Glutamatergic neuron (in vitro differentiated cells): Measurements from ENCODE around the gene TELO2. TPM values are rescaled to one million over a fixed set of nuclear protein-coding genes. Genes with fewer than 3 reads are reported as not detected.

Source experiments
- DNase-seq: peaks from one replicate; pipeline ENCODE4 v3.0.0; 2022
- H3K27ac Mint-ChIP-seq: one replicate; pipeline ENCODE4 v1.8.0; 2020; ENCODE audit warnings: mild to moderate bottlenecking, mixed read lengths, inconsistent platforms; ENCODE audit not compliant: unreplicated experiment
- H3K27me3 Mint-ChIP-seq: one replicate; pipeline ENCODE4 v1.8.0; 2020; ENCODE audit warnings: mild to moderate bottlenecking, moderate library complexity, mixed read lengths, inconsistent platforms; ENCODE audit not compliant: unreplicated experiment
- H3K36me3 Mint-ChIP-seq: one replicate; pipeline ENCODE4 v1.8.0; 2020; ENCODE audit warnings: mild to moderate bottlenecking, mixed read lengths, inconsistent platforms; ENCODE audit not compliant: unreplicated experiment
- H3K4me1 Mint-ChIP-seq: one replicate; pipeline ENCODE4 v1.8.0; 2020; ENCODE audit warnings: mild to moderate bottlenecking, low read depth, mixed read lengths, inconsistent platforms; ENCODE audit not compliant: unreplicated experiment
- H3K4me3 Mint-ChIP-seq: one replicate; pipeline ENCODE4 v1.8.0; 2020; ENCODE audit warnings: mild to moderate bottlenecking, mixed read lengths, inconsistent platforms; ENCODE audit not compliant: unreplicated experiment
- H3K9me3 Mint-ChIP-seq: one replicate; pipeline ENCODE4 v1.8.0; 2020; ENCODE audit warnings: mild to moderate bottlenecking, moderate library complexity, mixed read lengths, inconsistent platforms; ENCODE audit not compliant: unreplicated experiment
- total RNA-seq: library from RNA; stranded (reverse); fragmentation: NEBNext Ultra II Directional; extraction: Animal tissue kit (Norgen Biotek cat#: 25700); gene quantifications from one replicate; pipeline ENCODE4 v1.2.1, GENCODE V29; 2021; ENCODE audit not compliant: unreplicated experiment
- TF ChIP-seq, protein P1 (sequence below): fragments of 200-600 bp; sonication (generic); IDR thresholded peaks from one replicate; pipeline ENCODE4 v1.5.0; 2021; ENCODE audit not compliant: partially characterized antibody, unreplicated experiment

The TELO2 gene
- total RNA-seq, 1 donor from 2014 or later: 101 TPM

DNA sequence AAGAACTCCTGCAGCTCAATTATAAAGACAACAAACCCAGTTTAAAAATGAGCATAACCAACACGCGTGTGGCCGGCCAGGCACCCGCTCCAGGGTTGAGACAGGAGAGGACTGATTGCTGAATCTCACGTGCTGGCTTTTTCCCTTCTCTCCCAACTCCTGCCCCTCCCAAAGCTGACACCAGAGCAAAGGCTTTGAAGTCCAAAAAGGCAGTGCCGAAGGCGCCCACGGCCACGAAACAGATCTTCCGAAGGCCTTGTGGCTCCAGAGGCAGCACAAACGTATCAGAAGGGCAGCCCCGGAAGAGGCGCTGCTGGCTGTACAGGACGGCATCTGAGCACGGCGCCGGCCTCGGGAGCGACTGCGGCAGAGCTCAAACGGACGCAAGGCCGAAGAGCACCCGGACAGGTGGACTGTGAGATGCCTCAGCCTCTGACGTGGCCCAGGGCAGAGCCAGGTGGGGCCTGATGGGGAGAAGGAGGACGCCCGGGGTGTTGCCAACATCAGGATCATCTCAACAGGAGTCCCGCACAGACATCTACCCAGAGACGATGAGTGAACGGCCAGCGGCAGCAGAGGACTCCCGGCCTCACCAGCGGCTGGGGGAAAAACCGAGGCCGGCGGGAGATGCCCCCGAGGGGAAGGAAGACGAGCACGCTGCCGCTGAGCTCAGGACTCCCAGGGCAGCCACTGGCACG is 28.8 kb upstream of the TELO2 start:
- DNase-seq: no peak
- Mint-ChIP-seq H3K27me3 (peaks cover 3% of the 10 kb centered on the region), H3K4me3 (no peak overlapping the region), H3K4me1 (no peaks in the 10 kb centered on the region), H3K27ac (no peak overlapping the region), H3K9me3 (peaks cover 3% of the 10 kb centered on the region), H3K36me3 (no peaks in the 10 kb centered on the region)
- TF ChIP-seq, protein P1, sequence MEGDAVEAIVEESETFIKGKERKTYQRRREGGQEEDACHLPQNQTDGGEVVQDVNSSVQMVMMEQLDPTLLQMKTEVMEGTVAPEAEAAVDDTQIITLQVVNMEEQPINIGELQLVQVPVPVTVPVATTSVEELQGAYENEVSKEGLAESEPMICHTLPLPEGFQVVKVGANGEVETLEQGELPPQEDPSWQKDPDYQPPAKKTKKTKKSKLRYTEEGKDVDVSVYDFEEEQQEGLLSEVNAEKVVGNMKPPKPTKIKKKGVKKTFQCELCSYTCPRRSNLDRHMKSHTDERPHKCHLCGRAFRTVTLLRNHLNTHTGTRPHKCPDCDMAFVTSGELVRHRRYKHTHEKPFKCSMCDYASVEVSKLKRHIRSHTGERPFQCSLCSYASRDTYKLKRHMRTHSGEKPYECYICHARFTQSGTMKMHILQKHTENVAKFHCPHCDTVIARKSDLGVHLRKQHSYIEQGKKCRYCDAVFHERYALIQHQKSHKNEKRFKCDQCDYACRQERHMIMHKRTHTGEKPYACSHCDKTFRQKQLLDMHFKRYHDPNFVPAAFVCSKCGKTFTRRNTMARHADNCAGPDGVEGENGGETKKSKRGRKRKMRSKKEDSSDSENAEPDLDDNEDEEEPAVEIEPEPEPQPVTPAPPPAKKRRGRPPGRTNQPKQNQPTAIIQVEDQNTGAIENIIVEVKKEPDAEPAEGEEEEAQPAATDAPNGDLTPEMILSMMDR: no peak

DNA sequence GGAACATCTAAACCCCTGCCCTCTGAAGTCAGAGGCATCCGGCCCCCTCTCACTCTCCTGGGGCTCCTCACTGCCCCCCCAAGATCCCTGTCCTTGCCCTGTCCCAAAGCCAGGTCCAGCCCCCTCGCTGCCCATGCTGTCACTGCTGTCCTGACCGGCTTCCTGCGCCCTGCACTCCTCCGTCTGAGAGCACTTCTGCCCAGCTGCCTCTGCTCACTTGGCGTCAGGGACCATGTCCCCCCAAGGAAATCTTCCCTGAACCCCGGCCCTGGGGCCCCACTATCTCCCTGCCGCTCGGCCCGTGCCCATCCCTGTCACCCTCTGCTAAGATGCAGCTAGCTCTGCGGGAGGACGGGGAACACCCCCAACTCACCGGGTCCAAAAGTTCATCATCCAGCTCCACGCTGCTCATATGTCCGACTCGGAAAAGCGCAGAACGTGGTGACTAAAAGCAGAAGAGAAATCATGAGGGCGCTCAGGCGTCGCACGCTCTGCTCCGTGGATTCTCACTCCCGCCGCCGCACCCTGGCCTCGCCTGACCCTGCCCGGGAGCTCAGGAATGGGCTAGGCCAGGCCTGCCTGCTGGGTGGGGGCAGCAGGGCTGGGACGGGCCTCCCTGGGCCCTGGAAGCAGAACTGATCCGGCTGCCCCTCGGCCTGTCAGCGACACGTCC is 28.1 kb upstream of the TELO2 start:
- no peaks in the 10 kb centered on the region for H3K36me3 Mint-ChIP-seq
- no peaks in the 10 kb centered on the region for H3K4me1 Mint-ChIP-seq
- H3K27ac Mint-ChIP-seq: no peak overlapping the region
- peaks cover 4% of the 10 kb centered on the region for H3K9me3 Mint-ChIP-seq
- no peak for DNase-seq
- H3K27me3 Mint-ChIP-seq: peaks cover 3% of the 10 kb centered on the region
- no peak overlapping the region for H3K4me3 Mint-ChIP-seq
- TF ChIP-seq, protein P1: no peak

DNA sequence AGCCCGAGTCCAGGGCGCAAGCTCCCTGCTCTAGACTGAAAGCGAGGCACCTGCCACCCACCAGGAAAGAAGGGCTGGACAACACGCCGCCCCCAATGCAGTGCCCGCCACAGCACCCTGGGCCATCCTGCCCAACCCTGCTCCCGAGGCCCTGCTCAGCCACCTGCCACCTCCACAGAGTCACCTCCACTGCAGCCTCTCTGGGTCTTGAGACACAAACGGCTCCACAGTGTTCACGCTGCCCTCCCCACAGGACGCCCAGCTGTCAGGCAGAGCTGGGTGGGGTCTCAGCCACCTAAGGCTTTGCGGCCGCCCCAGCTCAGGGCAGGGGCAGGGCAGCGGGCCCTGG is 27.6 kb upstream of the TELO2 start:
- DNase-seq: no peak
- TF ChIP-seq, protein P1: no peak

DNA sequence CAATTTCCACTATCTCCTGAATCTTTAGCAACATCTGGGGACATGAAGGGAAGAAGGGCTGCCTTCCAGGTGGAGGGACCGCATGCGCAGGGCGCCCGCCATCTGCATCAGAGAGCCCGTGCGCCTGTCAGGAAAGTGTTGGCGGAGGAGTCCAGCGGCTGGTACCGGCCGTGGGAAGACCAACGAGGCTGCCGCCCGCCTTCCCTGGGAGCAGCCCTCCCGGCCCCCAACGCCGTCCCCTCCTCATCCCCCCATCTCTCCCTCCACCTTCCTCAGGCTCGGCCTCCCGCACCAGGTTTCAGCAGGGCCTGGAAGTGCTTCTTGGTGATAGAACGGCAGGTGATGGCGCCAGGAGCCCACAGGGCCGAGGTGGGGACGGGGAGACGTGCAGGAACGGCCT is 27.1 kb upstream of the TELO2 start:
- Mint-ChIP-seq H3K4me1 (no peaks in the 10 kb centered on the region), H3K9me3 (peaks cover 4% of the 10 kb centered on the region), H3K36me3 (no peaks in the 10 kb centered on the region), H3K27me3 (peaks cover 3% of the 10 kb centered on the region), H3K27ac (no peak overlapping the region), H3K4me3 (no peak overlapping the region)
- DNase-seq: no peak
- TF ChIP-seq, protein P1: no peak

More for the DNA sequence above, 27.6 kb upstream of the TELO2 start:
- no peak overlapping the region for H3K27ac Mint-ChIP-seq
- peaks cover 4% of the 10 kb centered on the region for H3K9me3 Mint-ChIP-seq
- H3K4me3 Mint-ChIP-seq: no peak overlapping the region
- peaks cover 3% of the 10 kb centered on the region for H3K27me3 Mint-ChIP-seq
- H3K4me1 Mint-ChIP-seq: no peaks in the 10 kb centered on the region
- no peaks in the 10 kb centered on the region for H3K36me3 Mint-ChIP-seq

DNA sequence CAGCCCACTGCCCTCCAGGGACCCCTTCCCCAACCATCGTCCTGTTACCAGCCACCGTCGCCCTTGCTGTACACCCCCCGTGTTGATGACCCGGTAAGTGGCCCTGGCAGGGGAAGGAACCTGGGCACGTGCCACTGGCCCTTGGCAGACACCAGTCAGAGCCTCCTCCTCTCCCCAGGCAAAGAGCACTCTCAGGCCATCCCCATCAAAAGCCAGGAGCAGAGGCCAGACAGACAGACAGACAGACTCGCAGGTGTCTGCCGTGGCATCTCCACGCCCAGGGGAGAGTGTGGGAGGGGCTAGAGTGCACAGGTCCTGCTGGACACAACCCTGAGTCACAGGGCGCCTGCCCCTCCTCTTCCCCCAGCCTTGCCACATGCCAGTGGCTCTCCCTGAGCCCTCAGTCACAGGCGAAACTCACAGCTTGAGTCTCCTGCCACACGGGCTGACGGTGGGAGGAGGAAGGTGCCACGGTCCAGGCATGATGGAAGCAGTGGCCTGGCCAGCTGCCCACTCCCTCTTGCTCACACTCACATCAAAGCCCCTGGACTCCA is 26.1 kb upstream of the TELO2 start:
- no peak for DNase-seq
- H3K27me3 Mint-ChIP-seq: peaks cover 3% of the 10 kb centered on the region
- no peak overlapping the region for H3K4me3 Mint-ChIP-seq
- H3K27ac Mint-ChIP-seq: no peak overlapping the region
- no peaks in the 10 kb centered on the region for H3K36me3 Mint-ChIP-seq
- TF ChIP-seq, protein P1: no peak
- peaks cover 4% of the 10 kb centered on the region for H3K9me3 Mint-ChIP-seq
- H3K4me1 Mint-ChIP-seq: peaks cover 3% of the 10 kb centered on the region
